ENCODE data around the gene ALK. TPM values are rescaled to one million over a fixed set of nuclear protein-coding genes. Genes with fewer than 3 reads are reported as not detected.

The ALK gene
- polyA plus RNA-seq, 1 of the 3 experiments (the other 2 are of a cell fraction), result 0.30 TPM

DNA sequence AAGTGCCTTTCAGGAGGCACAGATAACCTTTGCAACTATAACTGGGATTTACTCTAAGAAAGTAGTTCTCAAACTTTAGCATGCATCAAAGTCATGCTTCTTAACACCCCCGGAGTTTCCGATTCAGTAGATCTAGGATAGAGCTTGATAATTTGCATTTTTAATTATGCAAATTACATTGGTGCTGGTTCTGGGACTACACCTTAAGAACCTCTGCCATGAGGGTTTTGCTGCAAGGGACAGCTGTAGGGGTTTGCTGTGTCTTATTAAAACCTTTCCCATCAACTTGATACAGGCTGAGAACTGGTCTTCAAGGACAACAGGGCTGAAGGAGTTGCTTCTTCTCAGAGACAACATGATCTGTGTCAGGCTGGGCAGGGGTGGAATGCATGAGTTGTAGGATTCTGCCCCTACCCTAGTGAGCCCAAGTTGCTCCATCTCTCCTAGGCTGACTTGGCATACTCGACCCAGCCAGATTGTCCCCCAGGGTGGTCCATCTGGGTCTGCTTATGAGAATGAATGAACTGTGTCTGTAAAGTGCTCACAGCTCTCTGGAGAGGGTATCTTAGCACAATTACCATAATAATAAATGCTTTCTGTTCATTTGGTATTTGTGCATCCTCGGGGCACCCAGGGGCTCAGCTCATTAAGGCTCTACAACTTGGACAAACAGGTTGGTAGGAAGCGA is 573.5 kb downstream of the ALK start:
- no peak overlapping the region; a peak in 1 of 4 replicates for H3K27ac ChIP-seq (ENCODE audit: low read depth in 2 of 2, low read length in 1 of 2)
- peaks cover 0 to 28% of the 10 kb centered on the region in 2 experiments; a peak in 1 of 4 replicates for H3K4me1 ChIP-seq (ENCODE audit: control insufficient read depth in 1 of 2, insufficient read depth in 2 of 2, low read depth in 1 of 2, low read length in 1 of 2)
- H3K36me3 ChIP-seq (replicated peaks in 1 of 2; ENCODE audit: control insufficient read depth in 1 of 2, insufficient read depth in 2 of 2, low read length in 1 of 2), result no peaks in the 10 kb centered on the region
- H3K27me3 ChIP-seq (ENCODE audit: insufficient read depth), result 0 out of 2 replicates have a peak, but pooled peaks cover 21% of the 10 kb centered on the region
- no peak overlapping the region for H2AFZ ChIP-seq (ENCODE audit: low read depth)
- WGBS (ENCODE audit: low lambda C conversion rate), result 50% methylated on average over 5 of the region's 5 CpGs
- H3K4me3 ChIP-seq (ENCODE audit: low read depth in 2 of 2, low read length in 1 of 2), result no peak overlapping the region
- no peak for DNase-seq
- no peaks in the 10 kb centered on the region for H3K9me3 ChIP-seq
- no peaks in the 10 kb centered on the region for H4K20me1 ChIP-seq (ENCODE audit: insufficient read depth)
- no peak overlapping the region for H3K4me2 ChIP-seq
- no peak overlapping the region for H3K9ac ChIP-seq
- H3F3A ChIP-seq (replicated peaks; ENCODE audit: insufficient read depth), result no peaks in the 10 kb centered on the region
- ChIA-PET CTCF (interaction anchor here (0.6 to 1.6 kb wide), 3 partner anchors 10 to 695 kb away, joined by 3 read pairs; no protein-coding TSS in a partner anchor), POLR2A (no interaction called here)
- H3K79me2 ChIP-seq (ENCODE audit: insufficient read depth), result no peaks in the 10 kb centered on the region
- no peaks in the 10 kb centered on the region for H3K9me2 ChIP-seq
- TF ChIP-seq CHD2 (IDR thresholded peaks at IDR 0.05; ENCODE audit: low read length, partially characterized antibody) (no peak), PBX3 (IDR thresholded peaks at IDR 0.05) (no peak), RAD21 (IDR thresholded peaks at IDR 0.05; ENCODE audit: low read length) (no peak), FOXJ3 (CRISPR knock-in tag; IDR thresholded peaks at IDR 0.05) (no peak), TAF1 (IDR thresholded peaks at IDR 0.05; ENCODE audit: borderline replicate concordance, low read depth, low read length) (no peak), GATA2 (CRISPR knock-in tag; IDR thresholded peaks at IDR 0.05) (no peak)

- no peak overlapping the region for H3K27ac ChIP-seq (ENCODE audit: low read depth in 2 of 2, low read length in 1 of 2)
- H3K4me3 ChIP-seq (ENCODE audit: low read depth in 2 of 2, low read length in 1 of 2), result no peak overlapping the region
- 0 out of 2 replicates have a peak, but pooled peaks cover 11% of the 10 kb centered on the region for H3K27me3 ChIP-seq (ENCODE audit: insufficient read depth)
- no peaks in the 10 kb centered on the region for H3K36me3 ChIP-seq (replicated peaks in 1 of 2; ENCODE audit: control insufficient read depth in 1 of 2, insufficient read depth in 2 of 2, low read length in 1 of 2)
- TF ChIP-seq GABPA (IDR thresholded peaks at IDR 0.05; ENCODE audit: low read depth), result no peak
- no peak for TF ChIP-seq RAD21 (IDR thresholded peaks at IDR 0.05; ENCODE audit: low read length)
- TF ChIP-seq FOSL2 (IDR thresholded peaks at IDR 0.05; ENCODE audit: borderline replicate concordance, low read depth), result no peak
- no peak for TF ChIP-seq FOXM1 (IDR thresholded peaks at IDR 0.05; ENCODE audit: low read depth)
- TF ChIP-seq EZH2phosphoT487 (IDR thresholded peaks at IDR 0.05; ENCODE audit: borderline replicate concordance, low read depth), result no peak
- no peak for TF ChIP-seq SIN3A (IDR thresholded peaks at IDR 0.05; ENCODE audit: borderline replicate concordance, low read depth, low read length)
- TF ChIP-seq REST (IDR thresholded peaks at IDR 0.05; ENCODE audit: low read depth, low read length), result no peak
- no peak for TF ChIP-seq CHD2 (IDR thresholded peaks at IDR 0.05; ENCODE audit: low read length, partially characterized antibody)
- no peak for TF ChIP-seq MEF2A (IDR thresholded peaks at IDR 0.05; ENCODE audit: borderline replicate concordance, low read depth)
- no peak for TF ChIP-seq NRF1 (IDR thresholded peaks at IDR 0.05; ENCODE audit: low read depth, low read length)
- TF ChIP-seq RXRA (IDR thresholded peaks at IDR 0.05; ENCODE audit: borderline replicate concordance, low read depth), result no peak
- TF ChIP-seq, protein P1, sequence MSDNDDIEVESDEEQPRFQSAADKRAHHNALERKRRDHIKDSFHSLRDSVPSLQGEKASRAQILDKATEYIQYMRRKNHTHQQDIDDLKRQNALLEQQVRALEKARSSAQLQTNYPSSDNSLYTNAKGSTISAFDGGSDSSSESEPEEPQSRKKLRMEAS (IDR thresholded peaks at IDR 0.05; ENCODE audit: low read depth), result no peak
- no peak for DNase-seq
- CTCF ChIA-PET, result interaction anchor here (0.9 to 1.3 kb wide), 3 partner anchors 14 to 49 kb away, joined by 3 read pairs; no protein-coding TSS in a partner anchor
- H3K9me3 ChIP-seq, result no peaks in the 10 kb centered on the region
- POLR2A ChIA-PET, result no interaction called here
- H3F3A ChIP-seq (replicated peaks; ENCODE audit: insufficient read depth), result no peaks in the 10 kb centered on the region
- H3K4me1 ChIP-seq (ENCODE audit: control insufficient read depth in 1 of 2, insufficient read depth in 2 of 2, low read depth in 1 of 2, low read length in 1 of 2), result peaks cover 0 to 23% of the 10 kb centered on the region in 2 experiments; a peak in 1 of 4 replicates
- WGBS (ENCODE audit: low lambda C conversion rate), result 13% methylated on average over 2 of the region's 2 CpGs
- H2AFZ ChIP-seq (ENCODE audit: low read depth), result no peak overlapping the region
- H3K4me2 ChIP-seq, result no peak overlapping the region
- H4K20me1 ChIP-seq (ENCODE audit: insufficient read depth), result no peaks in the 10 kb centered on the region
- H3K9me2 ChIP-seq, result no peaks in the 10 kb centered on the region
- no peak overlapping the region for H3K9ac ChIP-seq
- no peaks in the 10 kb centered on the region for H3K79me2 ChIP-seq (ENCODE audit: insufficient read depth)
Measured at GRCh38 chr2:29345236-29345635, 576.1 kb downstream of the ALK start.
